Measurements from ENCODE around the gene CYSRT1.
A peak's percentile ranks its signal among the peaks of the same experiment; 100 is the strongest.

Gene CYSRT1

GRCh38 chr9:137191245-137191644 is 33.7 kb upstream of the CYSRT1 start:
- no peak for DNase-seq

DNA sequence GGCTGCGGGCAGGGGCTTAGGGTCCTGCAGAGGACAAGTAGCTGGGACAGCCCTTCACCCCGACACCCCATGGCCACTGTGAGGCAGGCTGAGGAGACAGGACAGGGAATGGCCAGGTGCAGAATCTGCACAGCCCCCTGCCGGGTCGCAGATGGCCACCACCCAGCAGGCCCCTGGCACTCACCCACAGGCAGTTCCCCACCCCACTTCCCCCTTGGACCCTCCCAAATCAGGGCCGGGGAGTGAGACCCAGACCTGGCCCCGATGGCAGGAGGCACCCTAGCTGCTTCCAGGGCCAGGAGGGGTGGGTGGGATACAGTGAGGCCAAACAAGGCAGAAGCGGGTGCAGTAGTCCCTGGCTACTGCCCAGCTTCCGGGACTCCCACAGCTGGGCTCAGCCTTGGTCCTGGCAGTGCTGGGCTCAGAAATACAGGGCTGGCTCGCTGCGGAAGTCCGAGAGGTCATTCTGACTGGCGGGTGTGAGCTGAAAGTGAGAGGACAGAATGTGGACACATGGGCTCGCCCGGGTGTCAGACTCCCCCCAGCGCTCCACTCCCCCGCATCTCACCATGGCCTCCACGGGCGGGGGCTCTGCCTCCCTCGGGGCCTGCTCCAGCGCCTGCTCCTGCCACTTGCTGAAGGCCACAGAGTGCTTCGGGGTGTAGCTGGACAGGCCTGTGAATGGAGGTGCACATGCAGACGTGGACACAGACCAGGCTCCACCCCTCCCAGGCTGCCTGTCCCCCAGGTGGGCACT is 33.1 kb upstream of the CYSRT1 start:
- DNase-seq, result no peak

DNA sequence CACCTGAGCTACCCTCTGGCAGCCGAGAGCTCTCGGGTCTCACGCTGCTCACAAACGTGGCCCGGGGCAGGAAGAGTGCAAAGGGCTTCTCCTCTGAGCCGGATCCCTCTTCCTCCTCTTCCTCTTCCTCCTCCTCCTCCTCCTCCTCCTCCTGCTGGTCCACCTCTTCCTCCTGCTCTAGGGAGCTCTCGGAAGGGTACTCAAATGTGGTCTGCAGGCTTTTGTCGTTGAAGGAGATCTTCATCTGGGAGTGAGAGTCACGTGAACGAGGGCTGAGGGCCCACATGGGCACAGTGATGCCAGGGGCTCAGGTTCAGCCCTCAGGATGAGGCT is 32.6 kb upstream of the CYSRT1 start:
- DNase-seq, result no peak

- DNase-seq, result no peak
Measured at GRCh38 chr9:137192859-137193258, 32.1 kb upstream of the CYSRT1 start.

DNA sequence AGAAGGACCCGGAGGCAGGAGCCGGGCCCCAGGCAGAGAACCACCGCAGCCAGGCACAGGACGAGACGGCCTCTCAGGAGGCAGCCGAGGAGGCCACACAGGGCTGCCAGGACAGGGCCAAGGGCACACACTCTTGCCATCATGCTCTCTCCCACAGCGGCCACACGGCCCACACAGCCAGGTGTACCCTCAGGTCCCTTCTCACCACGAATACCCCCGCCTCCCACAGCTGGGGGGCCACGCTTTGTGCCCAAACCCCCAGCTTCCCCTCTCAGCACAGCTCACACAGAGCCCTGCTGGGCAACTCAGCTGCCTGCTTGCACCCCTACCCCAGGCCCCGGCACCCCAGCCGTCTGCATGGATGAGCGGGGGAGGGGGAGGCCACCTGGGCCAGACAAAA is 31.2 kb upstream of the CYSRT1 start:
- DNase-seq, result no peak

DNA sequence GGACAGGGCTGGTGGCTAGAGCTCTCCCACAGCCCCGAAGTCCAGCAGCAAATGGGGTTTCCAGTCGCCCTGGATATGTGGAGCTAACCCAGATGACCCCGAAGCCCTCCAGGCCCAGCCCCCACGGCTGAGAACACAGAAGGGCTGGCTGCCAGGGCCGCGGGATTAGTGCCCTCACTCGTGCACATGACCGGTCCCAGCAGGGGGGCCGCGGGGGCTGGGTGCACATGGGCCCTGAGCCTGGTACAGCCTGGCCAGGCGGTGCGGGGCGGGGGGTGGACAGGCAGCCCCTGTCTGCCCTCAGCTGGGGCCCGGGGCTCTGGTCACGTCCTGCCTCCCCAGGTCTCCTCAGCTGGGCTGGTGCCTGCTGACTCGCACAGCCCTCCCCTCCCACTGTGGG is 30.6 kb upstream of the CYSRT1 start:
- DNase-seq, result no peak

DNA sequence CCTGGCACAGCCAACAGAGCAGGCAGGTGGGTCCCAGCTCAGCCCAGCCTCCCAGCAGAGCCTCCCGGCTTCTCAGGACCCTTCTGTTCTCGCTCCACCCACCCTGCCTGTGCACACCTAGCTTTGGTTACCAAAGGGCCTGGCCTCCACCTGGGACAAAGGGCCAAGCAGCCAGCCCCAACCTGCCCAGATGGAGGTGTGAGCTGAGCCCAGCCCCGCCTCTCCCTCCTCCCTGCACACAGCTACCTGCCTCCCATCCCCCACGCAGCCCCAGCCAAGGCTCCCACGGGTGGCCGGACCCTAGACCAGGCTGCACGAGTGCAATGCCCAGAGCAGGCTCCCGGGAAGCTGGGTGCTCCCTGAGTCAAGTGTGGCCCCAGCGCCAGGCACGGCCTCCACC is 30.1 kb upstream of the CYSRT1 start:
- DNase-seq, result no peak

GRCh38 chr9:137195525-137196220 is 29.3 kb upstream of the CYSRT1 start:
- no peak for DNase-seq

DNA sequence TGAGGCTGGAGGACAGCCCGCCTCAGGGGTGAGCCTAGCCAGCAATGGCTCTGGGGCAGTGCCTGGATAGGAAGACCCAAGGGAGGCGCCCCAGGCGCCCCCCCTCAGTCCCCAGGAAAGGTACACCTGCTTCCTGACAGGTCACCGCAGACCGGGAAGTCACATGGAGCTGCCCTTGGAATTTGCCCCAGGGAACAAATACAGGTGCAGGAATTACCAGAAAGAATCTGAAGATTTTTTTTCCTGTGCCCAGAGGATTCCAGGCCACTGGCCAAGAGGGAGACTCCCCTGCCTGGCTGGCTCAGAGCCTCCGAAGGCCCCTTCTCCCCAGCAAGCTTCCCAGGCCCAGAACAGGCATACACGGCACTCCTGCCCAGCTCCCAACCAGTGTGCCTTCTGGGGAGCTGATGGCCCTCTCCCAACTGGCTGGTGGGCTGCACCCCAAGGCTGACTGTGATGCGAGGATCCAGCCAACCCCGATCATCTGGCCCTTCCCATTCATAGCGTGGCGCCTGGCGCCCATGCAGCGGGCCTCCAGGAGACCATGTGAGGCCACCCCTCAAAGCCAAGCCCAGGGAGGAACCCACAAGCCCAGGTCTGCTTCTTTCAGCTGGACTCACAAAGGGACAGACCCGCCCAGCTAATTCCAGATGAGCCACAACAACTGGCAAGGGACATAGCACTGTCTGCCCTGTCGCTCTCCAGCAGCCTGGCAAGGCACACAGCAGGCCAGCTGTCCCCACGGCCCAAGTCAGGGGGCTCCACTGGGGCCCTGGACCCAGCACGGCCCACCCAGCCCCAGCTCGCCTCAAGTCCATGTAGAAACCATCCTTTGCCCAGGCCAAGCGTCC is 26.7 kb upstream of the CYSRT1 start:
- no peak for DNase-seq

DNA sequence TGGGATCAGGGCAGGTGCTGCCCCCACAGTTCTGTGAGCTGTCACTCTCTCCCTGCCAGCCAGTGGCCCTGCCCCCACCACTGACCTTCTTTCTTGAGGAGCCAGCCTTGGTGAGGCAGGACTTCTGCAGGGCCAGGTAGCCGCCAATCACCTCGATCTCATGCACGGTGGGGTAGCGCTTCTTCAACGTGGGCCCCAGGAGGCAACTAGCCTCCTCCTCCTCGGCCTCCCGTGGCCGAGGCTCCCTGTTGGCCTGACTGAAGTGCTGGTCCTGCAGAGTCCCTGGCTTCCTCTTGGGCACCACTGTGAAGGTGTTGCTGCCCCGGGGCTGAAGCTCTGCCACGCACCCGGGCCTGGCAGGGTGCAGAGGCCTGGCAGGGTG is 26.1 kb upstream of the CYSRT1 start:
- DNase-seq, result no peak

DNA sequence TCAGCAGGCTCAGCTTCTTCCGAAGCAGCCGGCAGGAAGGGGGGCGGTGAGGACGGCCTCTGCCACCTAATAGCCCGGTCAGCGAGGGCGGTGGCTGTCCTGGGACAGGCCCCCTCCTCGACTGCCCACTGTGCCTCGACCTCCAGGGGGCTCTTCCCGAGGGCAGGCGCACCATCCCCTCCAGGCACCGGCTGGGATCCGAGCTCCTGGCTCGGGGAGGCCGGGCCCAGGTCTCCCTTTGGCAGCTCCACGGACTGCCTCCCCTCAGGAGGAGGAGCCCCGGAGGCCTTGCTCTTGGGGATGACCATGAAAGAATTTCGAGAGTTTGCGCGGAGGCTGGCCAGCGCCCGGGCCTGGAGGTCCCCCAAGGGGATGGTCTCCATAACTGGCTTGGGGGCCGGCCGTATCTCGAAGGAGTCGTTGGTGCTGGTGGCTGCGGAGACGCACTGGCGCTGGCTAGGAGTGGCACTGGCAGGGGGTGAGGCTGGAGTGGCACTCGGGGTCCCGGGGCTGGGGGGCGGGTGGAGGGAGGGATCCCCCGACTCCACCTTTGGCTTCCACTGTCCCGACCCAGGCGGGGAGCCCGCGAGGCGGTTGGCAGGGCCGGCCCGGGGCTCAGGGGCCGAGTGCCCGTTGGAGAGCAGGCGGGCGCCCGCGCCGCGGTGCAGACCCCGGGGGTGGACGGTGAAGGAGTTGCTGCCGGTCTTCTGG is 25.4 kb upstream of the CYSRT1 start:
- no peak for DNase-seq

GRCh38 chr9:137200311-137201204 is 24.4 kb upstream of the CYSRT1 start, which contains the start of gene TPRN:
Gene TPRN (minus strand): TSS chr9:137200741. CDS start chr9:137200711, 30 bp downstream.
- DNase-seq, result peak; percentile 99

GRCh38 chr9:137201205-137201868 is 23.6 kb upstream of the CYSRT1 start:
- DNase-seq, result no peak

GRCh38 chr9:137202966-137203365 is 22.0 kb upstream of the CYSRT1 start:
- DNase-seq, result no peak

GRCh38 chr9:137204731-137205125 is 20.2 kb upstream of the CYSRT1 start:
- no peak for DNase-seq

DNA sequence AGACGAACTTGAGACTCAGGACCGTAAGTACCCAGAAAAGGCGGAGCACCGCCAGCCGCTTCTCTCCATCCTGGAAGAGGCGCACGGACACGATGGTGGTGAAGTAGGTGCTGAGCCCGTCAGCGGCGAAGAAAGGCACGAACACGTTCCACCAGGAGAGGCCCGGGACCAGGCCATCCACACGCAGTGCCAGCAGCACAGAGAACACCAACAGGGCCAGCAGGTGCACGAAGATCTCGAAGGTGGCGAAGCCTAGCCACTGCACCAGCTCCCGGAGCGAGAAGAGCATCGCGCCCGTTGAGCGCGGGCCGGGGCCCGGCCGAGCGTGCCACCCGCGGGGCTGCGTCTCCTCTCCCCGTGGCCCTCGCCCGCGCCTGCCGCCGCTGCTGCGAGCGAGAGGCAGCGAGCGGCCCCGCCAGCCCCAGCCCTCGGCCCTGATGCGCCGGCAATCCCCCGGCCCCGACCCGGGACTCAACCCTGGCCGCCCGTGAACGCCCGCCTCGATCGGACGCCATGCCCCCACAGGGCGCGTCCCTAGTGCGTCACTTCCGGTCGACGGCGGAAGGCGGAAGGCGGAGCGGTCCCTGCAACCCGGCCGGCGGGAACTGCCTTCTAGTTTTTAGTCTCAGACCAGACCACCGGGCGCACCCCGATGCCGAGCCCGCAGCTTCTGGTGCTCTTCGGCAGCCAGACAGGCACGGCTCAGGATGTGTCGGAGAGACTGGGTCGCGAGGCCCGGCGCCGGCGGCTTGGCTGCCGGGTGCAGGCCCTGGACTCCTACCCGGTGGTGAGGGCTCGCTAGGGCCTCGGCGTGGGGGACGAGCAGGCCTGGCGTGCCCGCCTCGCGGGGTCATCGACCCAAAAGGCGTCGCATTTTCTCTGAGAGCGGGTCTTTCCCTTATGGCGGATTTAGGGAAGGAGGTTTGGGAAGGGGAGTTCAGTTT is 19.6 kb upstream of the CYSRT1 start, which contains the start of the genes NDOR1 and TMEM203:
Gene NDOR1, plus strand, starts transcription at position 575 of the 944 bp plus-strand sequence. Its CDS starts 78 bp downstream, at position 653.
Gene TMEM203, minus strand, starts transcription at position 523 of the 944 bp plus-strand sequence. Its CDS starts 234 bp downstream, at position 289.
- DNase-seq, result peak; percentile 92

DNA sequence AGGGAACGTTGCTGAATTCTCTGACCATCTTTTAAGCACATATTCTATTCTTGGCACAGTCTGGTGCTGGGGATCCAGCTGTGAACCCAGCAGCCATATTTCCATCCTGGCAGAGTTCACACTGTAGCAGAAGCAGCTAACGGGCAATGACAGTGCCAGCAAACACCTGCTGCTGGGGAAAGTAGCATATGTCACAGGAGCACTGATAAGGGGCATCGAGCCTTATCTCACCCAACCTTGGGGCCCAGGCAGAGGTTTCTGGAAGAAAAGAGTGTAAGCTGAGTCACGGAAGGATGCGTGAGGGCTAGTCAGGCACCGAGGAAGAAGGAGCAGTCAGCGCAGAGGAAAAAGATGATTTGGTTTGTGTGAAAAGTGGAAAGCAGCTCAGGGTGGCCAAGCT is 18.4 kb upstream of the CYSRT1 start:
- no peak for DNase-seq

- DNase-seq, result no peak
Measured at GRCh38 chr9:137211532-137211931, 13.4 kb upstream of the CYSRT1 start.

- DNase-seq, result no peak
Measured at GRCh38 chr9:137212520-137212919, 12.5 kb upstream of the CYSRT1 start.
